NCI-H146 (cell line): ENCODE data around the gene PTTG1IP.
"Not testable (repeated sequence)": the region's sequence is repeated elsewhere in the genome, so short reads cannot be mapped to it uniquely, and the experiment has no call there.

ENCODE experiments used
- DNase-seq: peaks from one replicate; lab custom pipeline; 2025; lab: John Stamatoyannopoulos, UW

Gene PTTG1IP

GRCh38 chr21:44873356-44874239, at the start of gene PTTG1IP:
PTTG1IP (minus strand) TSS chr21:44873690; CDS start chr21:44873616, 74 bp downstream.
- peak; percentile 95 for DNase-seq

DNA sequence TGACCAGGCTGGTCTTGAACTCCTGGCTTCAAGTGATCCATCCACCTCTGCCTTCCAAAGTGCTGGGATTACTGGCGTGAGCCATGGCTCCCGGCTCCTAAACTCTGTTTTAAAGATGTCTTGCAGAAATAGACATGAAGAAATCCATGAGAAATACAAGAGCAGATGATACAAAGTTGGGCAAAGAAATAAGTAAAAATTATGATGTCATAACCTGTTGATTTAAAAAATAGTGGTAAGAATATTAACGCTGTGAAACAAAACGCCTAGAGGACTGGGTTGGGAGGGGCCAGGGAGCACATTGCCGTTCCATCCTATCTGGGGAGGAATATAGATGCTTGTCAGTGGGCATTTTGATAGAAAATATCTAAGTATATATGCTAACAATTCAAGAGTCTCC, 48.4 kb upstream of the PTTG1IP start:
- no peak for DNase-seq

GRCh38 chr21:44920694-44921604, 47.5 kb upstream of the PTTG1IP start, which contains the start of gene ITGB2:
ITGB2 (minus strand) TSS chr21:44920899; CDS start chr21:44910782, 10,117 bp downstream.
- no peak for DNase-seq

DNA sequence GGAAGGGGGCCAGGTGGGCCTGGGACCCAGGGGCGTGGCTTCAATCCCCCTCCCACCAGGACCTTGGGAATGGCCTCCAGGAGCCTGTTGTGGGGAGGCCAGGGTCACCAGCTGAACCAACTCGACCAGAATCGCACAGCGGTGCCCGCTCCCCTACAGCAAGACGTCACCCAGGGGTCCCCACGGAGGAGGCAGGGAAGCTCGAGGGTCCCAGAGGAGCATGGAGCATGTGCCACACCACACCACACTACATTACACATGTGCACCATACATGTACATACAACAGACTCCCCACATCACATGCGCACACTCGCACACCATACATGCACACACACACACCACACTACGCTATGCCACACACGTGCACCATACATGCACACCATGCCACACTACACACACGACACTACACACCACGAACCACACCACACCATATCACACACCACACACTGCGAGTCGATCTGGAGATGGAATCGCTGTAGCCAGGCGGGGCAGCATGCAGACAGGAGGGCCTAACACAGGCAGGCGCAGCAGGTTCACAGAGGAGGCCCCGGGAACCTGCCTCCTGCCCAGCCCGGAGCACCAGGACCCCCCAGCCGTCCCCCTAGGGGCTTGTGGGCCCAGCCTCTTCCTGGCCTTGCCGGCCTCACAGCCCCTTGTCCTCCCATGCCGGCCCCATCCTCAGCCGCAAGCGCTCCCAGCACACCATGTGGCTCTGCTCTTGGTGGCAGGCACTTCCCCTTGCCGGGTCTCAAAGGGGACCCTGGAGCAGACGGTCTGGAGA, 46.6 kb upstream of the PTTG1IP start:
- DNase-seq, result no peak

GRCh38 chr21:44919111-44919912, 45.8 kb upstream of the PTTG1IP start:
- no peak for DNase-seq

GRCh38 chr21:44918581-44919033, 45.1 kb upstream of the PTTG1IP start:
- DNase-seq, result no peak

DNA sequence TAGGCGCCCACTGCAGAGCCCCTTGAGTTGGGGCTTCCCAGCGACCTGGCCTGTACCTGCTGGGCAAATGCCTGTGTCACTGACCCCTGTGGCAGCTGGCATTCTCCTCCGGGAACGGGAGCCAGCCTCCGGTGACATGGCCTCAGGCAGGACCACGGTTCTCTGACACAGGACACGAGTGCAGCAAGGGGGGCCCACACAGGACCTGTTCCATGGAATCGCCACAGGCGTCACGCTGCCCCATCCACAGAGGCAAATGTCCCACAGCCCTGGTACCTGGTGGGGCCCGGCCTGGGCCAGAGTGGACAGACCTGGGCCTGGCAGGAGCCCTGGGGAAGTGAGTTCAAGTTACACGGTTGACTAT, 44.6 kb upstream of the PTTG1IP start:
- DNase-seq, result no peak

GRCh38 chr21:44917446-44918106, 44.1 kb upstream of the PTTG1IP start:
- DNase-seq, result no peak

DNA sequence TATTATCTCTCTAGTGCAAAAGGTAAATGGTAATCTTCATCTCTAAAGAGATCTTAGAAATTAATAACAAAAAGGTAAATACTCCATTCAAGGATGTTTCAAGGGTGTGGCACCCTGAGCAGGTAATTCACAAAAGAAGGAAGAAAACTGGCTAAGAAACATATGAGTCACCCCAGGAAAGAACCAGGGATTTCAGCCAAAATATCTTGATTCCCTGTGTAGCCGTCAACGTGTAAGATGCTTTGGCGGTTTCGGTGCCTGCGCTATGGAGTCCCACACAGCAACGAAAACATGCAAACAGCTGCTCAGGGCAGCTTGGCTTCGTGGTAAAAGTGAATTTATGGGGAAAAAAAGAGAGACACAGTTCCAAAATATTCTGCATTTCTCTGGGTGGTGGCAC, 43.5 kb upstream of the PTTG1IP start:
- no peak for DNase-seq

DNA sequence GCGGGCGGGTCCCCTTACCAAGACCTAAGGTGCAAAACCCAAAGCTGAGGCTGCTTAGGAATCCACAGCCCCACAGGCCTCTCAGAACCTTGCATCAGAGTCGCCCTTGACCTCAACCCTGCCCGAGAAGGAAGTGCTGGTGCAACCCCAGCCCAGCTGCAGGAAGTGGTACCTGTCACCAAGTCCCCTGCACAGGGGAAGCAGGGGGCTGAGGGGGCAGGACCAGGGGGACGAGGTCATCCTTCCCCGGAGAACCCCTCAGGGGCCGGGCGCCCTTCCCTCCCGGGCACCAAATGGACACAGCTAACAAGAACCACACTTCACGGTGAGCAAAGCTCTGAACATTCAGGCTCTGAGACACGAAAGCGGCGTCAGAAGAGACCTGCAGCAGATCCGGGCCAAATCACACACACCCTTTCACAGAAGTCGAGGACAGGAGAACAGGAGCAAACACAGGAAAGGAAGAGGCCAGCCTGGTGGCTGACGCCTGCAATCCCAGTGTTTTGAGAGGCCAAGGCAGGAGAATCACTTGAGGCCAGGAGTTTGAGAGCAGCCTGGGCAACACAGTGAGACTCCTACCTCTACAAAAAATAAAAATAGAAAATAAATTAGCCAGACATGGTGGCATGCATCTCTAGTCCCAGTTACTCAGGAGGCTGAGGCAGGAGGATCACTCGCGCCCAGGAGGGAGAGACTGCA, 40.8 kb upstream of the PTTG1IP start:
- no peak for DNase-seq

GRCh38 chr21:44913425-44914175, 40.1 kb upstream of the PTTG1IP start:
- no peak for DNase-seq

GRCh38 chr21:44912506-44913412, 39.3 kb upstream of the PTTG1IP start:
- not testable (repeated sequence) for DNase-seq

- no peak for DNase-seq
Observed at GRCh38 chr21:44912158-44912473, 38.6 kb upstream of the PTTG1IP start.

- no peak for DNase-seq
Observed at GRCh38 chr21:44911384-44912157, 38.1 kb upstream of the PTTG1IP start.

- DNase-seq, result no peak
Observed at GRCh38 chr21:44911068-44911383, 37.5 kb upstream of the PTTG1IP start.

- no peak for DNase-seq
Observed at GRCh38 chr21:44910229-44911067, 37.0 kb upstream of the PTTG1IP start.

GRCh38 chr21:44909719-44910118, 36.2 kb upstream of the PTTG1IP start:
- DNase-seq, result no peak
